NCI-H345 treated with DMSO at 0.1 percent for 48 hours (cell line): ENCODE results near the gene MRTFA.

Experiments used
- DNase-seq: peaks from one replicate; lab custom pipeline; 2025; ENCODE audit not compliant: unreplicated experiment; lab: John Stamatoyannopoulos, UW

MRTFA gene

DNA sequence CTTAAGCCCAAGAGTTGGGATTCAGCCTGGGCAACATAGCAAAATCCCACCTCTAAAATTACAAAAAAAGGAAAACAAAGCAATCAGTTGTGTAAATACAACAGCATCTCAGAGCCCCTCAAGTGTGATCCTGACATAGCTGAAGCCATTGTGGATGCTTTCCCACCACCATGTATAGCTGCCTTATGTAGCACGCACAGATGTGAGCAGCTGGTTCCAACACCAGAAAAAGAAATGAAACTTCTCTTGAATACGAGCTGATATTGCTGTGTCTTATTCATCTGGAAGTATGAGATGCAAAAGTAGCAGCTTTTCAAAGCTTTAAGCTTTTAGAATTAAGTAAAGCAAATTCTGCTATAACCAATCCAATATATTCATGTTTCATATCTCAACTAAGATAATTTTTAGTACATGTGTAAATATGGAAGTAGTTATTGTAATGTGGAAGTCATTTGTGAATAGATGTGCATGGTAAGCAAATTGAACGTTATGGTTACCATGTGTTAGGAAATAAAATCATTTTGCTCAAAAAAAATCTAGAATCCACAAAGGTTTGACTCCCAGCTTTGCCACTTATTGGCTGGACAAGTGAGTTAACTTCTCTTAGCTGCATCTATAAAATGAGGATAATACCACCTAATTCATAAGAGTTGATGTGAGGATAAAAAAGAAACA is 203.0 kb downstream of the MRTFA start:
- no peak for DNase-seq

DNA sequence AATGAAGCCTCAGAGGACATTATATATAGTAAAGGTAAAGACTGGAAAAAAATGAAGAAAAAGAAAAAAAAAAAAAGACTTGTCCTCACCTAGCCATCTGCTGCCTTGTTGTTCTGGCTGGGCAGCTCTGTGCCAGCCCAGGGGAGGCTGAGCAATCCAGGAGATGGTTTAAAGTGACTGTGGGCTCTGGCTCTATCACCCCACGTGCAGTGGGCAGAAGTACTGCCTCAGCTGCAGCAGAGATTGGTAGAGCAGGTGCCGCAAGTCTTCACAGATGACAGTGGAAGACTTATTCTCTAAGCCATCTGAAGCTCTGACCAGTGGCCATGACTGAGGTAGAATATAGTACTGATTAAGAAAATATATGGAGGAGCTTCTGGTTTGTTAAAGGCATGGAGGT is 203.9 kb downstream of the MRTFA start:
- no peak for DNase-seq

DNA sequence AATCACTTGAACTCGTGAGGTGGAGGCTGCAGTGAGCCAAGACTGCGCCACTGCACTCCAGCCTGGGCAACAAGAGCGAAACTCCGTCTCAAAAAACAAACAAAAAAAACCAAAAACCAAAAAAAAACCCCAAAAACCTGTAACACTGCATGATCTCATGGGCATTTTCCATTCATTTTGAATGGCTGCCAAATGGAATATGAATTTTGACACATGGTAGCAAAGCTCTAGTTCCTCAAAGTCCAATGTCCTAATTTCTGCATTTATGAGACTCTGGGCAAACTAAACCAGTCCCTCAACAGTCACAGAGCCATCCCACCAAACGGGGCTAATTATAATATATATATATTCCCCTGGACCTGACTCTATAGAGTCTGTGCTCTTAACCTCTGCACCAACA is 204.4 kb downstream of the MRTFA start:
- DNase-seq: no peak

DNA sequence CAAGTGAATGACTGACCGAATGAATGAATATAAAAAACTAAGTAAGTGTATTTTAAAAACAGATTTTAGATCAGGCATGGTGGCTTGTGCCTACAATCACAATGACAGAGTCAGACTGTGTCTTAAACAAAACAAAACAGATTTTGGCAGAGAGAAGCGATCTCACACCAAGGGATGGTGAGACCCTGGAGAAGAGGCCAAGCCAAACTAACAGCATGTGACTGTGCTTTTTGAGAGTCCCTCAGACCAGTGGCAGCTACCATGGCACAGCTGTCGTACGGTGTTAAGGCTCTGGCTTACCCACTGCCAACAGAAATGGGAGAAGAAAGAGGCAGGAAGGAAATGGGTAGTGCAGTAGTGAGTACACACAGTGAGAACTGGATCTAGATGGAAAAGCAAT is 205.5 kb downstream of the MRTFA start:
- DNase-seq: no peak

DNA sequence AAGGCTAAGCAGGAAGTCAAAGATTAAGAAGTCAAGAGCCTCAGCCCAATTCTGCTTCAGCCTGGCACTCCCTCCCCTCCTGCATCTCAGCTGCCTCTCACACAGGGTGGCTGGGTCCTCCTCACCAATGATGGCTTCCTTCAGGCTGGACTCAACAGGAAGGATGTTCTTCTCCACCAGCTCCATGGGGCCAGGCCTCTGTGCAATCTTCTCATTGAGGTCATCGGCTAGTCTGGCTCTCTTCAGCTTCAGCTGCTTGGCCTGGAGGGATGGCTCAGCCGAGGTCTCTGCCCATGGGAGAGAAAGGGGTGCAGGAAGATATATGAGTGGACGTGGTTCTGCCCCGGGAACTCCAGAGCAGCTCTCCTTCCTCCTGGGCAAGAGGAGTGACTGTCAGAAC is 207.0 kb downstream of the MRTFA start:
- DNase-seq: no peak

DNA sequence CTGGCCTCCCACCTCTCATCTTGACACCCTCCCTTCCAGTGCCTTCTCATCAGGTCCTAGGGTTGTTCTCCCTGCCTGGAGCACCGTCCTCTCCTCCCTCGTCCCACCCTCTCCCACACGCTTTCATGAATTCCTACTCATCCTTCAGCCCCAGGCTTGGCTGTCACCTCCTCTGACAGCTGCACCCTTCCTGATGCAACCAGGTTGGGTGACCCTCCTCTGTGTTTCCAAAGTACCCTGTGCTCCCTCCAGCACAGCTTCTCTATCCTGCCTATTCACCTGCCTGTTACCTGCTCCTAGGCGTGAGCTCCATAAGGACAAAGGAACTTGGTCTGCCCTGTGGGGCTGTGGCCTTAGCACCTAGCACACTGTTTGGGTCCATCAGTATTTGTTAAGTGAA is 207.7 kb downstream of the MRTFA start:
- DNase-seq: no peak

DNA sequence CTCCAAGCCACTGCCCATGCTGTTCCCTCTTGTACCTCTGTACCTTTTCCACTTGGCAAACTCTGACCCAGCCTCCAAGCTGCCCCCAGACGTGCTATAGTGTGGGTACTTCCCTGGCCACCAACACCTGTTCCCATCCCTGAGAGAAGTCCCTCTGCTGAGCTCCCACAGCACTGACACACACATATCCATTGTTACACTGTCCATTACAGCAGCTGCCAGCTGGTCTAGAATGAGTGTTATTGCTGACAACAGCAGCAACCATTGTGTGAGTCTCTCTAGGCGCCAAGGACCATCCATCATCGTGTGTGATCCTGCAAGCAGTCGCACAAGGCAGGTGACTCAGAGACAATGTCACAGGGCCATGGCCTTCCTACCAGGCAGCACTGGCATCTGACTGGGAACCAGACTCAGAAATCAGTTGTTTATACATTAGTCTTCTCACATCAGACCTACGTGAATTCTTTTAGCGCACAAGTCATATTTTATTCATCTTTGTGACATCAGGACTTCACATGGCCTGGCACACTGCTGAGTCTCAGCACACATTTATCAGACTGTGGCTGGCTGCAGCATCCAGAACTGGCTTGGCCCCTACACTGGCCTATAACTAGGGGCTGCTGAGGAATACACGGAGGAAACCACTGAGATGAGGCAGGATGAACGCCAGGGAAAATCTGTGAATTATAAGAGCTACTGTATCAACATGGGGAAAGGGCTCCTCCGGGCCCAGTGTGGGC is 209.8 kb downstream of the MRTFA start:
- peak; percentile 57 for DNase-seq

DNA sequence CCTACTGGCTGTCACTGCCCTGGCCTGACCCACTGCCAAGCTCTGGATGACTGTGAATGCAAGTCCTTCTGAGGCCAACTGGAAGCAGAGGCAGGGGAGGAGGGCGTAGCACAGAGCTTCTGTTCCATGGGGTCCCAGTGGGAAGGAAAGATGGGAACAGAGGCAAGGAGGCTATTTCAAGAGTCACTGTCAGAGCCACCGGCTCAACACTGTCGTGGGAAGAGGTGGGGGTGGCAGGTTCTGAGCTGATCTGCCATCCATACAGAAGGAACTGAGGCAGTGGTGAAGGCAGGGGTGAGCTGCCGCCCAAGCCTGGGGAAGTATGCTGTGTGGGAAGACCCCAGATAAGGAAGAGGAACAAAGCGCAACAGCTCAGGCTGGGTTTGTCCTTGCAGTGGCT is 211.4 kb downstream of the MRTFA start:
- DNase-seq: no peak

DNA sequence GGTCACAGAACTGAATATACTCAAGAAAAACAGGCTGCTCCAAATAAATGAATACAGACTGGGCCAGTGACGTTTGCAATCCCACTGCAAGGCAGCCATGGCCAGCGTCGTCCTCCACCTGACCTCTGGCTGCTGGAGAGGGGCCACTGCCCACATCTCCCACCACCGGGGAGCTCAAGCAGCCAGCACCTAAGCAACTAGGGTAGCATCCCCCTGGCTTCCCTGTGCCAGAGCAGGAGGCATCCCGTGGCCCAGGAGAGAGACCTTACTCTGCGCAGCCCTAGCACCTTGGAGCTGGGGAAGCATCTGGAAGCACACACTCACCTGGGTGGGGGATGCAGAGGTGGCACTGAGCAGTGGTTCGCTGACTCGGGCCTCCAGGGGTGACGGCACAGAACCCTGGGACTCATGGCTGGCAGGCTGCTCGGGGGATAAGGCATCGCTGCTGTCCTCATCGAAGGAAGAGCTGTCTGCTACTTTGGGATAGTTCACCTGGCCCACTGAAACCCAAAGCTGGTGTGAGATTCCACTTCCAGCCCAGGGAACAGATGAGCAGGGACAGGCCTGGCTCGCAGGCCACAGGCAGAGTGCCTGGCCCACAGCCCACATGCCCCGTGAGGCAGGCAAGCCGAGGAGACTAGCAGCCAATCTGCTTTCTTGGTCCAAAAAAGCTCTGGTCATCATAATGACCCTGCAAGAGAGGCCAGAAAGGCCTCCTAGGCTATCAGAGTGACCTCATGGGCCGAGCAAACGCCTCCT is 212.5 kb downstream of the MRTFA start:
- DNase-seq: no peak

DNA sequence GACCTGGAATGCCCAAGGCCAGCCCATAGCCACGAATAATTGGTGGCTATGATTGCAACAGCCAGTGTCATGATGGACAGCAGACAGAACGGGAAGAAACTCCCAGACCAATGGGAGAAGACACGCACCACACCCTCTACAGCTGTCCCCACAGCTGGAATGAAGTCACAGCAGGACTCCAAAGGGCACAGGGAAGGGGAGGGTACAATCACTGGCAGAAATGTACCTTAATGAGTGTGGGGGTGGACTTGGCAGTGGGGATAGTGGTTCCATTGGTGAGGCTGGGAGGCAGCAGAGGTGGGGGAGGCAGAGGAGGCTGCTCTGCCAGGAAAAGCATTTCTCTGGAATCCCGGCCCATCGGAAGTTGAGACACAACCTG is 213.2 kb downstream of the MRTFA start:
- DNase-seq: no peak

DNA sequence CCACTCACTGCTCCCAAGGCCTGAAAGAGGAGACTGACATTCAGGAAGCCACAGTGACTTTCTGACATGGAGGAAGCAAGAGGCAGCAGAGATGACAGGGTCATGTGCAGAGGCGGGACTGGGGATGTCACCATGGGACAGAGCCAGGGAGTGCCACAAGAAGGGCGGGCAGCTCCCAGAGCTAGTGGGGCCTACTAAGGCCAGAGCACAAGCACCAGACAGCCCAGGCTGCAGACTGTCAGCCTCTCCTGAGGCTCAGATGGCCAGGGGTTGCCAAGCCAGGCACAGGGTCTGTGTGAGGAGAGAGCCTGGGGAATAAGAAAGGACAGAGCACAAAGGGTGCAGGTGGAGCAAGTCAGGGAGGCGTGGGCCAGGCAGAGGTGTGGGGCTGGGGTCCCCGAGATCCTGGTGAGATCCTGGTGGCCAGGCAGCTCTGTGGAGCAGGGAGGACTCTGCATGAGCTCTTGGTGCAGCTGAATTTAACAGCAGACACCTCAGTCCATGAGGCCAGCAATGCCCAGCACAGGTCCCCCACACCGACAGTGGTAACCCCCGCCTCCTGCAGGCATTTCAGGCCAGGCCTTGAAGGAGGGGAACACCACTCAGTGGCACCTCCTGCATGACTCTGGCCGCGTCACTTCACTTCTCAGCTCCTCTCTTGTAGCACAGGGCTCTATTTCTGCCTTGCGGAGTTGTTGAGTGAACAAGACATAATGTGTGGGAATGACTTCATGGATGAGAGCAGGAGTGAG is 213.8 kb downstream of the MRTFA start:
- no peak for DNase-seq

DNA sequence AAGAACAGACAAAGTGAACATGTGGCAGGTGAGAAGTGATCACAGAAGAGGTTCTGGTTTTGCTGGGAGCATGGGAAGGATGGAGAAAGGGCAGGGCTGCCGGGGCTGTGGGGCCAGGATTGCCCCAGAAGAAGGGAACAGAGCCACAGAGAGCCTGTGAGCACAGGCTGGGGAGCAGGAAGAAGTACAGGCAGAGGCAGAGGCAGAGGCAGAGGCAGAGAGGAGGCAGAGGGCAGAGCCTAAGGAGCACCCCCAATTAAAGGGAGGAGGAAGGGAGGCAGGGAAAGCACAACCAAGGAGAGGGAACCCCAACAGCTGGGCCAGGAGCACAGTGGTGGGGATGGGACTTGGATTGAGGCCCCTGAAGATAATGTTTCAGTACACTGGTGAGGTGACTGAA is 214.6 kb downstream of the MRTFA start:
- DNase-seq: no peak

DNA sequence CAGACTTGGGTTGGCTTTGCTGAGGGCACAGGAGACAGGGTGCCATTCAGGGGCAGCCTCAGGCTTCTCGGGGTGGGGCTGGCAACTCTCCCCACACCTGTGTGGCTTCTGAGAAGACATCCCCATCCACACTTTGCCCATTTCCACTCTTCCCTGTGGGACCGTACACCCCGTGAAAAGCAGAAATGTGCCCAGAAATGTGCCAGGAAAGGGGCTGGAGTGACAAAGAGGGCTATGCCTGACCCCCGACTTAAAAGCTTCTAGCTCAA is 215.5 kb downstream of the MRTFA start:
- DNase-seq: no peak

DNA sequence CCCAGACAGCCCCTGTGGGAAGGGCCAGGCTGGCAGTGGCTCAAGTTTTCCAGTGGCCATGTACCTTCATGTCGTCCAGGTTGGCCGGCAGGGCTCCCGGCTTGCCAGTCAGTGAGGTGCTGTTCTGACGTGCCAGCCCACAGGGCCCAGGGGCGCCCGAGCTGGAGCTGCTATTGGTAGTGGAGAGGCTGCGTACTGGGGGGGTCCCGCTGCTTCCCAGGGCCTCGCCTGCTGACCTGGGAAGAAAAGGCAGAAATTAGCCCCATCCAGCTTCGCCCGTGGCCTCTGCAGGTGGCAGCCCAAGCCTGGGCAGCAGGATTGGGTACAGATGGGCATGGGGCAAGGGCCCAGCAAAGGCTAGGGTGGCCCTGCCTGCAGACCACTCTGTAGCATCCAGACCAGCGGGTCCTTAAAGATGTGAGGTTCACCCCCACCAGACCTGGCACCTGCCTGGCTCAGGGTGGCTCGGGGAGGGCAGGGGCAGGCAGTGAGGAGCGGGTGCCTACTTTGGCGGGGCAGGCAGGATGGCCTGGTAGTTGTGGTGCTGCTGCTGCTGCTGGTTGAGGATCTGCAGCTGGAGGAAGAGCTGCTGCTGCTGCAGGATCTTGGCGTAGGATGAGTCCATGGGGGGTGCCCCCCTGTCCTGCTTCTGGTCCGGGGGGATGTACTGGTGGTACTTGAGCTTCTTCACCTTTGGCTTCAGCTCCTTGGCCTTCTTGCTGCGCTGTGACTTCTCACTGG is 216.0 kb downstream of the MRTFA start:
- DNase-seq: no peak

DNA sequence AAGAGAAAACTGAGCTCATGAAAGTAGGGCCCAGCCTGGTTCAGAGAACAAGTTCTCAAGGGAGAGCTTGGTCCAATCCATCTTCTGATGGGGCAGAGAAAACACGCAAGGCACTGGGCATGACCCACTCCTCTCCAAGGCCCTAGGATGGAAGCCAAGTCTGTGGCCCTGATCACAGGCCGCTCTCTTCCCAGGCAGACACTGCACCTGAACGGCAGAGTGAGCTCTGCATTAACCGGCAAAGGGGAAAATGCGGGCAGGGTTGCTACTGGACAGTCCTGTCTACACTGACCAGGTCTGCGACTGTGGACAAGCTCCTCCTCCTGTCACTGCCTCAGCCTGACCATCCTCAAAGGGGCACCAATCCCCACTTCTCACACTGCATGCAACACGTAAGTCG is 216.8 kb downstream of the MRTFA start:
- DNase-seq: no peak

DNA sequence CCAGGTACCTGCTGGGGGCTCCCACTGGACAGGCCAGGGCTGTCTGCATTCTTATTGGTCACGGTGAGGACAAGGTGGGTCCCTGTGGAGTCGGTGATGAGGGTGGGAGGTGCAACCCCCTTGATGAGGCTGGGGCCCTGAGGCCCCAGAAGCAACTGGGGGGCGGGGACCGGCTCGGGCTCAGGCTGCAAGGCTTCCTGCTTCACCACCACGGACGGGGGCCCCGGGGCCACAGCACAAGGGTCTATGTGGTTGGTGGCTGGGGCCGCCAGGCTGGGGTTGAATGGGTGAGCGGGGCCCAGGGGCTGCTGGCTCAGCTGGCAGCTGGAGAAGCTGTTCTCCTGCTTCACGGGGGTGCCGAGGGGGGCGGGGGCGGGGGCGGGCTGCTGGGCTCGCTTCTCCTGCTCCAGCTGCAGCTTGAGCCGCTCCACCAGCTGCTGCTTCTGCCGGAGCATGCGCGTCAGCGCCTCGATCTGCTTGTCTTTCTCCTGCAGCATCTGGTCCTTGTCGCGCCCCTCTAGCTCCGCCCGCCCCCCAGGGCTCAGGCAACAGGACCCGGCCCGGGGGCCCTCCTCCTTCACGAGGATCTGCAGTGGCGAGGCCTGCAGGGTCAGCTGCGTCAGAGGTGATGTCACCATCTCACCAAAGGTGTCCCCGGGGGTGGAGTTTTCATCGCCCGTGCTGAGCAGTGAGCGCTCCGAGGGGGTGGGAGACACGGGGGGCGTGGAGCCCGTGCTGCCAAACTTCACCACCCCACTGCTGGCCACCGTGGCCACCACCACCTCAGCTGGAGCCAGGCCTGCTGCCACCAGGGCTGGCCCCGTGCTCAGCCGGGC is 217.9 kb downstream of the MRTFA start:
- peak; percentile 36 for DNase-seq

DNA sequence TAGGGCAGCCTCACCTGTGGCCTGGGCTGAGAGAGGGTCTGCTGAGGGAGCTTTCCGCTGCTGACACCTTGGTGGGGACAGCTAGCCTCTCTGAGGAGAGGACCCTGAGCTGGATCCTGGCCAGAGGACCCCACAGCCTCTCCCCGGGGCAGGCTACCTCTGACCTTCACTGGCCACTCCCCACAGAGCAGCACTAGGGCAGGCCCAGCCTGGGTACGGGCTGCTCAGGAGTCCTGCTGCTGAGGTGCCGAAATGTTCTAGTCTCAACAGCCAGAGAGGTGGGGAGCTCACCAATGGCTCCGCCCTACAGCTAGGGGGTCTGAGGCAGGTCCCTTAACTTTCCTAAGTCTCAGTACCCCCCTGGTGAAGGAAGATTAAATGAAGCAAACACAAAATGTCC is 218.6 kb downstream of the MRTFA start:
- no peak for DNase-seq

DNA sequence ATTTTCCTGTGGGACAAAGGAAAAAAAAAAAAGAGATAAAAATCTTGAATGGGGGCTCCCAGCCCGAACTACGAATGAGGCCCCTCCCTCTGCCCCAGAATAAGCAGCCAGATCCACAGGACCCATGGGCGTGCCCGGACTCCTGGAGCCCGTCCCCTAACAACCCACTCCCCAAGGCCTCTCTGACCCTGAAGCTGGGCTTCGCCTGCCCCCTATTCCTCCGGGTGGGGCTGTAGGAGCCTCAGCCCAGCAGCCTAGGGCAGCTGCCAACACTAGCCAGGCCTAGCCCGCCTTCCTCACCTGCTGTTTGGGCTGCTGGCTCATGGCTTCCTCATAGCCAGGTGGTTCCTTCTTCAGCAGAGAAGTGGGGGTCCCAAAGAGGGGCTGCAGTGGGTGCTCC is 219.5 kb downstream of the MRTFA start:
- DNase-seq: no peak

DNA sequence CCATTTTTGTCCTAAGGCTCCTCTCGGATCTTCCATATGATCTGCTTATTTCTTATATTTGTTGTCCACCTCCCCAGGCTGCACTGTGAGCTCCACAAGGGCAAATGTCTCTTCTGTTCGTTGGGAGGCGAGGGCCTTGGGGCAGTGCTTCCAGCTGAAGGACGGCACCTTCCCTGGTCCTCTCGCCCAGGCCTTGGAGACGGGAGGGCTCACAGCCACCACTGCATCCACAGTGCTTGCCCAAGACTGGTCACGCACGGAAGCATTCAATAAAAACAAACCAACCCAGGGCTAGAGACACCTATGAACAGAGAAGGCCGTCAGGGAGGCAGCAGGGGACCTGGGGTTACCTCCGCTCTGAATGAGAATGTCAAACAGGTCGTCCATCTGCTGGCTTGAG is 219.9 kb downstream of the MRTFA start:
- no peak for DNase-seq

DNA sequence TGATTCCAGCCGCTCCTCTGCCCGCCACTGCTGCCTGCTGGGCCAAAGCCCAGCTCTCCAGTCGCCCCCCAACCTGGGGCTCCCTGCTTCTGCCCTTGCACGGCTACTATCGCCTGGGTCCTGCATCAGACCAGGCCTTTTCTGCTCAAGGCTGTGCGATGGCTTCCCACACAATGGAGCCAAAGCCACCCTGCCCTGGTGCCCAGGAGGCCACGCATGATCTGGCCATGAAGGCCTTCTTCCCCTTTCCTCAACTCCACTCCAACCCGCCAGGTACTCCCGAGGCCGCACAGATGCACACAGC is 220.3 kb downstream of the MRTFA start:
- no peak for DNase-seq
